ENCODE measurements around the gene TRPM8. TPM values are rescaled to one million over a fixed set of nuclear protein-coding genes. Genes with fewer than 3 reads are reported as not detected.

The TRPM8 gene
- total and polyA plus RNA-seq, 2 experiments from 2014 or later: 0.11 to 0.14 TPM

GRCh38 chr2:233992513-233993217, 75.5 kb downstream of the TRPM8 start:
- 0 out of 2 replicates have a peak, but pooled peaks cover 2% of the 10 kb centered on the region for H3K4me1 ChIP-seq (ENCODE audit: insufficient read depth)
- H3K27ac ChIP-seq (ENCODE audit: low read depth): no peak overlapping the region
- Mint-ChIP-seq H3K4me1 (no peaks in the 10 kb centered on the region), H3K36me3 (ENCODE audit: low read depth) (peaks cover 3% of the 10 kb centered on the region; the same call in 2 of the 3 replicates), H3K27me3 (ENCODE audit: insufficient read depth, low read depth, poor library complexity) (peaks cover 4% of the 10 kb centered on the region), H3K4me3 (no peak overlapping the region), H3K9me3 (peaks cover 23% of the 10 kb centered on the region), H3K27ac (no peak overlapping the region)
- 0 out of 2 replicates have a peak, but pooled peaks cover 5% of the 10 kb centered on the region for H3K9me2 ChIP-seq (ENCODE audit: insufficient read depth)
- H4K20me1 ChIP-seq (replicated peaks; ENCODE audit: insufficient read depth): no peaks in the 10 kb centered on the region
- ATAC-seq (no peak), DNase-seq (ENCODE audit: low spot score) (no peak)
- no peak overlapping the region for H3K4me3 ChIP-seq
- no peaks in the 10 kb centered on the region for H3K27me3 ChIP-seq (ENCODE audit: insufficient read depth)
- TF ChIP-seq EZH2 (IDR thresholded peaks at IDR 0.05; ENCODE audit: low read depth, unreplicated experiment) (no peak), POLR2AphosphoS5 (IDR thresholded peaks at IDR 0.05; ENCODE audit: low read depth) (no peak), NANOG (IDR thresholded peaks at IDR 0.05; ENCODE audit: borderline replicate concordance) (no peak), ZNF114 (CRISPR knock-in tag; IDR thresholded peaks at IDR 0.05) (no peak)
- no peak overlapping the region for H3K4me2 ChIP-seq
- H3K36me3 ChIP-seq (ENCODE audit: insufficient read depth): no peaks in the 10 kb centered on the region
- H2AFZ ChIP-seq: no peak overlapping the region
- no peaks in the 10 kb centered on the region for H3F3A ChIP-seq (replicated peaks; ENCODE audit: low read depth)
- H3K79me2 ChIP-seq (replicated peaks; ENCODE audit: insufficient read depth): no peaks in the 10 kb centered on the region

GRCh38 chr2:233993461-233993860, 76.3 kb downstream of the TRPM8 start:
- Mint-ChIP-seq H3K27me3 (ENCODE audit: insufficient read depth, low read depth, poor library complexity) (peaks cover 4% of the 10 kb centered on the region), H3K4me3 (no peak overlapping the region), H3K9me3 (peaks cover 23% of the 10 kb centered on the region), H3K36me3 (ENCODE audit: low read depth) (peaks cover 3% of the 10 kb centered on the region; the same call in 2 of the 3 replicates), H3K4me1 (no peaks in the 10 kb centered on the region), H3K27ac (no peak overlapping the region)
- 0 out of 2 replicates have a peak, but pooled peaks cover 2% of the 10 kb centered on the region for H3K4me1 ChIP-seq (ENCODE audit: insufficient read depth)
- 0 out of 2 replicates have a peak, but pooled peaks cover 5% of the 10 kb centered on the region for H3K9me2 ChIP-seq (ENCODE audit: insufficient read depth)
- no peaks in the 10 kb centered on the region for H4K20me1 ChIP-seq (replicated peaks; ENCODE audit: insufficient read depth)
- no peak for DNase-seq (ENCODE audit: low spot score)
- TF ChIP-seq CTCF (conservative IDR thresholded peaks at IDR 0.05; ENCODE audit: low read depth in 2 of 2): no peak
- TF ChIP-seq ETS1 (IDR thresholded peaks at IDR 0.05): no peak
- TF ChIP-seq POLR2AphosphoS5 (IDR thresholded peaks at IDR 0.05; ENCODE audit: low read depth): no peak
- no peak for TF ChIP-seq ZNF331 (CRISPR knock-in tag; IDR thresholded peaks at IDR 0.05; ENCODE audit: low read depth)
- no peak for TF ChIP-seq STAT1 (IDR thresholded peaks at IDR 0.05; ENCODE audit: unreplicated experiment)
- no peak for TF ChIP-seq ZNF462 (CRISPR knock-in tag; IDR thresholded peaks at IDR 0.05)
- no peak for TF ChIP-seq ZNF114 (CRISPR knock-in tag; IDR thresholded peaks at IDR 0.05)
- no peak for TF ChIP-seq EZH2 (IDR thresholded peaks at IDR 0.05; ENCODE audit: low read depth, unreplicated experiment)
- no peak for TF ChIP-seq NANOG (IDR thresholded peaks at IDR 0.05; ENCODE audit: borderline replicate concordance)
- no peak overlapping the region for H2AFZ ChIP-seq
- no peak overlapping the region for H3K4me3 ChIP-seq
- H3K27me3 ChIP-seq (ENCODE audit: insufficient read depth): no peaks in the 10 kb centered on the region
- H3K4me2 ChIP-seq: no peak overlapping the region
- no peak overlapping the region for H3K27ac ChIP-seq (ENCODE audit: low read depth)
- no peaks in the 10 kb centered on the region for H3F3A ChIP-seq (replicated peaks; ENCODE audit: low read depth)
- H3K36me3 ChIP-seq (ENCODE audit: insufficient read depth): no peaks in the 10 kb centered on the region
- H3K79me2 ChIP-seq (replicated peaks; ENCODE audit: insufficient read depth): no peaks in the 10 kb centered on the region
- no peak for ATAC-seq

All from GM23338 (cell line).